ENCODE measurements around the gene THSD4.

THSD4 gene

DNA sequence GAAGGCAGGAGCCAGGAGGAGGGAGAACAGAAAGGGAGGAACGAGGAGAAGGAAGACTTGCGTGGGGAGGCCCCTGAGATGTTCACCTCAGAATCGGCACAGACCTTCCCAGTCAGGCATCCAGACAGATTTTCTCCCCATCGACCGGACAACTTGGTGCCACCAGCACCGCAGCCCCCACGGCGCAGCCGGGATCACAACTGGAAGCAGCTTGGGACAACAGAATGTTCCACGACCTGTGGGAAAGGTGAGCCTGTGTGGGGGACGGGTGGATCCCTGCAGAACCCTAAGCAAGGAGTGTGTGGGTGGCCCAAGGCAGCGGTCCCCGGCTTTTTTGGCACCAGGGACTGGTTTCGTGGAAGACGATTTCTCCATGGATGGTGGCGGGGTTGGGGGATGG, 622.5 kb downstream of the THSD4 start:
- POLR2A ChIA-PET = no interaction called here
- no peak for DNase-seq (ENCODE audit: extremely low spot score)

DNA sequence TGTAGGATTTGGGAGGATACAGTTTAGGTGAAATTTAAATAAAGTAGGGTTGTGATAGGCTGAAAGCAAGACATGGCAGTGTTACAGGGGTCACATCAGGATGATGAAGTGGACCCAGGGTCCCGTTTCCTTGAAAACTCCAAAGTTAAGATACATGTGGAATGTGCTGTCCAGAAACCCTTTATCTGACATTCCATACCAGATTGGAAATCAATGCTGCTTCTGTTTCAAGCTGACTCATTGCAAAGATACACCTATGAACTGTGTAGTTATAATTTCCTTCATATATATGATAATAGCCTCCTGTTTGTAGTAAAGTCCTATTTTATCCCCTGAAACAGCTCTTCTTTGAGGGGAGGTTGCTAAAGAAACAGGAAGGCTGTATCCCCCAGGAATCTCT, 624.1 kb downstream of the THSD4 start:
- POLR2A ChIA-PET = no interaction called here
- CTCF ChIA-PET = interaction anchor here (0.7 to 7.5 kb wide), 6 partner anchors 13 to 417 kb away, joined by 3 to 48 read pairs (median 4); no protein-coding TSS in a partner anchor
- TF ChIP-seq, protein P1, sequence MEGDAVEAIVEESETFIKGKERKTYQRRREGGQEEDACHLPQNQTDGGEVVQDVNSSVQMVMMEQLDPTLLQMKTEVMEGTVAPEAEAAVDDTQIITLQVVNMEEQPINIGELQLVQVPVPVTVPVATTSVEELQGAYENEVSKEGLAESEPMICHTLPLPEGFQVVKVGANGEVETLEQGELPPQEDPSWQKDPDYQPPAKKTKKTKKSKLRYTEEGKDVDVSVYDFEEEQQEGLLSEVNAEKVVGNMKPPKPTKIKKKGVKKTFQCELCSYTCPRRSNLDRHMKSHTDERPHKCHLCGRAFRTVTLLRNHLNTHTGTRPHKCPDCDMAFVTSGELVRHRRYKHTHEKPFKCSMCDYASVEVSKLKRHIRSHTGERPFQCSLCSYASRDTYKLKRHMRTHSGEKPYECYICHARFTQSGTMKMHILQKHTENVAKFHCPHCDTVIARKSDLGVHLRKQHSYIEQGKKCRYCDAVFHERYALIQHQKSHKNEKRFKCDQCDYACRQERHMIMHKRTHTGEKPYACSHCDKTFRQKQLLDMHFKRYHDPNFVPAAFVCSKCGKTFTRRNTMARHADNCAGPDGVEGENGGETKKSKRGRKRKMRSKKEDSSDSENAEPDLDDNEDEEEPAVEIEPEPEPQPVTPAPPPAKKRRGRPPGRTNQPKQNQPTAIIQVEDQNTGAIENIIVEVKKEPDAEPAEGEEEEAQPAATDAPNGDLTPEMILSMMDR (IDR thresholded peaks at IDR 0.05; ENCODE audit: control extremely low read depth, extremely low read depth, low read depth, missing control alignments) = no peak
- no peak for DNase-seq (ENCODE audit: extremely low spot score)

More for the DNA sequence above, 622.5 kb downstream of the THSD4 start:
- CTCF ChIA-PET = no interaction called here
- TF ChIP-seq, protein P1 (IDR thresholded peaks at IDR 0.05; ENCODE audit: control extremely low read depth, extremely low read depth, low read depth, missing control alignments) = no peak

DNA sequence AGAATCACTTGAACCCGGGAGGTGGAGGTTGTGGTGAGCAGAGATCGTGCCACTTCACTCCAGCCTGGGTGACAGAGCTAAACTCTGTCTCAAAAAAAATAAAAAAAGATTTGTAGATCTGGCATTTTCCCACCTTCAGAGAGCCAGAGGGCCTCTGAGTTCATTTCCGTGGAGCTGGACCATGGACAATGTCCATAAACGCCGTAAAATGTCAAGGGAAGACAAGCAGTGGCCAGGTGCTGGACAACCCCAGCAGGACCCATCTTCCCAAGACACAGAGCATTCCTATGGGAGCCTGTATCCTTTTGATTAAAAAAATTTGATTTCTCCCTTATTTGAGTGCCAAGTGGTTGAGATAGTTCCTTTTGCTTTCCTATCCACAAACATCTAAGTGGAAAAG, 627.7 kb downstream of the THSD4 start:
- CTCF ChIA-PET = interaction anchor here (1.0 to 7.5 kb wide), 20 partner anchors 10 to 435 kb away, joined by 3 to 127 read pairs (median 10); no protein-coding TSS in a partner anchor
- no peak for DNase-seq (ENCODE audit: extremely low spot score)
- POLR2A ChIA-PET = no interaction called here
- TF ChIP-seq, protein P1 (IDR thresholded peaks at IDR 0.05; ENCODE audit: control extremely low read depth, extremely low read depth, low read depth, missing control alignments) = no peak

DNA sequence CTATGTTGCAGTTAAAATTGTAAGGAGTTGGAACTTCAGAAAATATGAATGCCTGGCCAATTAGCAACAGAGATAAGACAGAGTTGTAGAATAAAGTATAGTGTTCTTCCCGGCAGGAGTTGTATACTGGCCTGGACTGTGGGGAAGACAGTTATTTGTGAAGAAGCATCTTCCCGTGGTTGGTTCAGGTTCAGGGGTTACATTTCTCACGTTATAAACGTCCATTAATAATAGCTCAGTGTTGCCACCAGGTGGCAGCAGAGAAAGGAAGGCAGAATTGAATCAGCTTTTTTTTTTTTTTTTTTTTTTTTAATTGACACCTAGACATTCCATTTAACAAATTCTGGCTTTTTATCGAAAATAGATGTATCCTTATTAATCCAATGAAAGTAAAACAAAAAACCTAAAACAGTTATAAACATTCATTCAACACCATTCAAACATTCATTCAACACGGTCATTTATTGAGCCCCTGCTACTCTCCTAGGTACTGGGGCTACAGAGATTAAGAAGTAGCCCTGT, 628.7 kb downstream of the THSD4 start:
- DNase-seq (ENCODE audit: extremely low spot score) = peak; percentile 65
- ChIA-PET CTCF (interaction anchor here (0.6 to 7.5 kb wide), 36 partner anchors 9 to 483 kb away, joined by 3 to 127 read pairs (median 4); partner anchors contain the start of gene NR2E3), POLR2A (interaction anchor here (0.6 kb wide), 1 partner anchor 56 kb away, joined by 3 read pairs; no protein-coding TSS in a partner anchor)
- TF ChIP-seq, protein P1 (IDR thresholded peaks at IDR 0.05; ENCODE audit: control extremely low read depth, extremely low read depth, low read depth, missing control alignments) = peak; percentile 65

DNA sequence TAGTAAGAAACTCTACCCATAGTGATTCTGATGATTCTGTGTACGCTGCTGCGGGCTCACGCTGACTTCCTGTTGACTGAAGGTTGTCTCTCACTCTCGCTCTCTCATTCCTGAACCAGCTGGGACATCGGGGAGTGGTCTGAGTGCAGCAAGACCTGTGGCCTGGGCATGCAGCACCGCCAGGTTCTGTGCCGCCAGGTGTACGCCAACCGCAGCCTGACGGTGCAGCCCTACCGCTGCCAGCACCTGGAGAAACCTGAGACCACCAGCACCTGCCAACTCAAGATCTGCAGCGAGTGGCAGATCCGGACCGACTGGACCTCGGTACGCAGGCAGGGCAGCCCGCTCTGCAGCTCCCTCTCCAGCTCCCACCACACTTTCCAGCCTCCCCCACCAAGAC, 631.4 kb downstream of the THSD4 start:
- DNase-seq (ENCODE audit: extremely low spot score) = no peak
- TF ChIP-seq, protein P1 (IDR thresholded peaks at IDR 0.05; ENCODE audit: control extremely low read depth, extremely low read depth, low read depth, missing control alignments) = no peak
- POLR2A ChIA-PET = no interaction called here
- CTCF ChIA-PET = interaction anchor here (9.6 kb wide), 1 partner anchor 55 kb away, joined by 132 read pairs; no protein-coding TSS in a partner anchor

DNA sequence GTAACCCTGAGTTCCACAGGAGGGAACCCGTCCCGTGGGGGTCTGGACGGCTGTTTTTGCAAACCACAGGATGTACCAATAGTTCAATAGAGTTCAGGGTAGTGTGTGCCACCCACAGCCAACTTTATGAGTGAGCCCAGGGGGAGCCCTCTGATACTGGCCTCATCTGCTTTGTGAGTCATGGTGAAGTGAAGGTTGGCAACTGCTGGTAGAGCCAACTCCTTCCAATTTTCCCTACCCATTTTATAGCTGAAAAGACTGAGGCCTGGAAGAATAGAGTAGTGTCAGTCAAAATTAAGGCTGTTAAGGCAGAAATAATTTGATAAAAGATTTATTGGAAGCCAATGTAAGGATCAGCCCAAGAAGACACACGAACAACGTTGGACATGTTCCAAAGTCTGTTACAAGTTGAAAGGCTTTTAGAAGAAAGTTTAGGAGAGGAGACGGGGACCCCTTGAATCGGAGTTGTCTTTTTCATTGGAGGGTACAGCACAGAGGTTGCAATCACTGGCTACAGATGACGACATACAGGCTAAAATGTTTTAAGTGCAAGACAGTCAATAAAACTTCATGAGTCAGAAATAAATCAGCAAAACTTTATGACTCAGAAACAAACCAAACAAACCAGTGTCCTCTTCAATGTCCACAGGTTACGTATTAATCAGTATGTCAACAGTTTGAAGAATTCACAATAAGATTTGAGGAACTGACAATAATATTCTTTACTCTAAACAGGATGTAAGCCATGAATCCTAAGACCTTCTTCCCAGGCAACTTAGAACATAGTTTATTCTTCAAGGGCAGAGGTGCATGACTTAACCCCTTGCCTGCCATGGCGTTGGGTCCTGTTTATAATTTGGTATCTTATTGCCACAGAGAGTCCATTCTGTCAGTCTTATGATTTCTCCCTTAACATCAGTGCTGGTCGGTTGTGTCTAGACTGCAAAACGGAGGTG, 632.1 kb downstream of the THSD4 start:
- CTCF ChIA-PET = interaction anchor here (1.1 to 9.6 kb wide), 2 partner anchors 54 to 408 kb away, joined by 5 to 132 read pairs; no protein-coding TSS in a partner anchor
- DNase-seq (ENCODE audit: extremely low spot score) = no peak
- POLR2A ChIA-PET = no interaction called here
- TF ChIP-seq, protein P1 (IDR thresholded peaks at IDR 0.05; ENCODE audit: control extremely low read depth, extremely low read depth, low read depth, missing control alignments) = no peak

Data from GM10248 (cell line).